HG02798 (cell line): Measurements from ENCODE around the gene MRPS34.
"Not testable (repeated sequence)": the region's sequence is repeated elsewhere in the genome, so short reads cannot be mapped to it uniquely, and the experiment has no call there.

Experiments used
- ATAC-seq: cut with Tn5 transposase; IDR thresholded peaks from one replicate; pipeline ENCODE4 v1.9.1; 2021; ENCODE audit warnings: mild to moderate bottlenecking; ENCODE audit not compliant: unreplicated experiment, poor library complexity

MRPS34 gene

DNA sequence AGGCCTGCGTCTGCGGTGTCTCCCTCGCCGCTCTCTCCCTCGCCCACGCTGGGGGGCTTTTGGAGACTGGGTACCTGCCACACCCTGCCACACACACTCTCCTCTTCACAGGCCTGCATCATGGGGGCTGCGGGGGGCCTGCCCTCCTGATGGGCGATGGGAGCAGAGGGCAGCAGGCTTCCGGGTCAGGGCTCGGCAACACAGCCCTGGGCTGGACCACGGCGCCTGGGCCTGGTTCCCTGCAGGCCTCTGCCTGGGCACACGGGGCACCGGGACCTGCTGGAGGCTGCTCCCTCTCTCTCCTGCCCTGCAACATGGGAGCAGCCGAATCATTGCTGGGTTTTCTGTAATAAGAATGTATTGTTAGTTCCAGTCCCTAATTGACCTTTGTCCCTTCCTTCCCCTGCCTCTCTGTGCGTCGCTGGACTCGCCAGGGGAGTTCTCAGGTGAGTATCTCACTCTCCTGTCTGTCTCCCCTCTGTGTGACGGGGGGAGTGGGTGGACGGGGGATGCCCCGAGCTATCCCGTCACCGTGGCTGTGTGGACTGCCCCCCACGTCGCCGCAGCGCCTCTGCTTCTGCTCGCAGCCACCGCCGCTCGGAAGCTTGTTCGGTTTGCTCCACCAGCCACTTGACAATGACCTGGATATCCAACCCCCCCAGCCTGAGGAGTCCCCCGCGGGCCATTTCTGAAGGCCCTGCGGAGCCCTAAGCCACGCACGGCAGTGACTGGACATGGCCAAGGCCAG is 15.0 kb downstream of the MRPS34 start:
- no peak for ATAC-seq

DNA sequence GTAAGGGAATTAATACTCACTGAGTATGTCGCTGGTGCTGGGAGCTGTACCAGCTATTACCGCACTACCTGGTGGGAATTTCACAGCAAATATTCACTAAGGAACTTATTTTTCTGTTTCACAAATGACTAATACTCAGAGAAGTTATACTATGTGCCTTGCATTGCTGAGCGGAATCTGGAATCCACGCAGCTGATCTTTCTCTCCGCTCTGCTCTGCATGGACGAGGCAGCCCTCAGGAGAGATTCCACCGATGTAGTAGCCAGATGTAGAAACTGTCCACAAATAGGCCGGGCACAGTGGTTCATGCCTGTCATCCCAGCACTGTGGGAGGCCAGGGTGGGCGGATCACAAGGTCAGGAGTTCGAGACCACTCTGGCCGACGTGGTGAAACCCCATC is 18.7 kb downstream of the MRPS34 start:
- ATAC-seq = no peak

- ATAC-seq = no peak
Measured at GRCh38 chr16:1752853-1753252, 20.1 kb downstream of the MRPS34 start.

DNA sequence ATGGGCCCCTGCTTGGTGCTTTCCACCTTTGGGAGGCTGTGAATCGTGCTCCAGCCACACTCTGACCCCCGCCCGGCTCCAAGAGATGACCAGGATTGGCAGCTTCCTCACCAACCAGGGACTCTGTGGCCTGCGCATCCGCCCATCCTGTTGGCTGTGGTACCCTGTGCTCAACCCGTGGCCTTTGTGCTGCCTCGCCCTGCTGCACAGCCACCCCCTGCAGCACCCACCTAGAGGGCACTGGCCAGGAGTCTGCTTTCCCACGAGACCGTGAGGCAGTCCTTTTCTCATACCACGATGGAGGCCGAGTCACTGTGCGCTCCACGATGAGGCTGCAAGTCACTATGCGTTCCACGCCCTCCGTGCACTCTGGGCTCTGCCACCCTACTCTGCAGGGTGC is 21.0 kb downstream of the MRPS34 start:
- ATAC-seq = no peak

DNA sequence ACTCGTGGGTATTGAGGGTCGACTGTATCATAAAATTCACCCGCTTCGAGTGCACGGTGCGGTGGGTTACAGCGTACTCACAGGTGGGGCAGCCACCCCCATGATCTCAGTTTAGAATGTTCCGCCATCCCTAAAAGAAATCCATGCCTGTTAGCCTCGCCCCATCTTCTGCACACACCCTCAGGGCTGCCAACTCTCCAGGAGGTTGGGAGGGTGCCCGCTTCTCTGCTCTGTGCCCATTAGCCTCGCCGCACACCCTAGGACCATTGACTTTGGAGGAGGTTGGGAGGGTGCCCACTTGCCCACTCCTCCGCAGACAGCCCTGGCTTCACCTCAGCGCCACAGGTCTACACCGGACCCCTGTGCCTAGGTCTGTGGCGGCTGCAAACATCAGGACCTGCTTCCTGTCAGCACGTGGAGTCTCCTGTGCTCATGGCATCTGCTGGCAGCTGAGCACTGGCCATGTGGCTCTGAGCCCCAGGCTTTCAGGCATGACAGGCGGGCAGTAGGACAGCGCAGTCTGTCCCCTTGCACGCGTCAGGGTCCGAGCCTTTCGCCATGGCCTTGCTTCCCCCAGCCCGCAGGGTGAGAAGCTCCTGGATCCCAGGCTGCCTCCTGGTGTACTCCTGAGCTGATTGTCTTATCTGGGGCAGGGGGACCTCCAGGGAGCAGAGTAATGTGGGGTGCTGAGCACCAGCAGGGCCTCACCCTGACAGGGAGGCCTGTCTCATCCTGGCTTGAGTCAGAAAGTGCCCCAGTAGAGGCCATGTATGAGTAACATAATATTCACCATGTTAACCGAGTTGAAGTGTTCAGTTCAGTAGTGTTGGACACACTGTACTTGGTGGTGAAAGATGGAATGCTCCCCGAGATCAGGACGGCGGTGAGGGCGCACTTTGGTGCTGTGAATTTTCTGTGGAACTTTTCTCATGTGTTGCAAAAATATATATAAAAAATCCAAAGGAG is 23.5 kb downstream of the MRPS34 start:
- ATAC-seq = no peak

DNA sequence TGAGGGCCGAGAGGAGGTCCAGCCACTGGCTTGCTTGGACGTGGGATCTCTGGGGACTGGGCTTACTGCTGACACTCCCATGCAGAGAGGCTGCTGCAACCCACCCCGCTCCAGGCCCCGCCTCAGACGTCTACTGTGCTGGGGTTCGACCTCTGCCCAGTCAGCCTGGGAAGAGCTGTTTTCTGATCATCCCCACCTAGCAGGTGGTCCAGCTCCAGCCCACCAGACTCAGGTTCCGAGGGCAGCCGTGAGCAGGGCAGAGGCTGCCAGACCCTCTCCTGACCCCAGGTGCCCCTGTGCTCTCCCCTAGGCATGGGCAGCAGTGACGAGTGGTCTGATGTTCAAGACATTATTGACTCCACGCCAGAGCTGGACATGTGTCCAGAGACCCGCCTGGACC is 25.0 kb downstream of the MRPS34 start:
- no peak for ATAC-seq

DNA sequence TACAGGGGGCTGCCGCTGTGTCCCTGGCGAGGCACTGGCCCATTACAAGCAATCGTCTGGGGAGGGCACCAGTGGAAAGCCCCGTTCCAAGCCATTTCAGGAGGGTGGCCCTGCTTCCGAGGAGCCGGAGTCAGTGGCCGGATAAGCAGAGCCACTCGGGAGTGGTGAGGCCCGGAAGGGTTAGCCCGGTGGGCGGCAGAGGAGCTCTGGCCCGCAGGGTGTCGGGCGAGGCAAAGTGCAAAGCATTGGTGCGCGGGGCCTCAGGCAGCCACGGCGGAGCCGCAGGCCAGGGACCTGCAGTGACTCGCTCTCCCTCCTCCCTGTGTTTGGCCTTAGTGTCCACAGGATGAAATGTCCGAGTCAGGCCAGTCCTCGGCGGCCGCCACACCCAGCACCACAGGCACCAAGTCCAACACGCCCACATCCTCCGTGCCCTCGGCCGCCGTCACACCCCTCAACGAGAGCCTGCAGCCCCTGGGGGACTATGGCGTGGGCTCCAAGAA is 26.2 kb downstream of the MRPS34 start:
- ATAC-seq = no peak

DNA sequence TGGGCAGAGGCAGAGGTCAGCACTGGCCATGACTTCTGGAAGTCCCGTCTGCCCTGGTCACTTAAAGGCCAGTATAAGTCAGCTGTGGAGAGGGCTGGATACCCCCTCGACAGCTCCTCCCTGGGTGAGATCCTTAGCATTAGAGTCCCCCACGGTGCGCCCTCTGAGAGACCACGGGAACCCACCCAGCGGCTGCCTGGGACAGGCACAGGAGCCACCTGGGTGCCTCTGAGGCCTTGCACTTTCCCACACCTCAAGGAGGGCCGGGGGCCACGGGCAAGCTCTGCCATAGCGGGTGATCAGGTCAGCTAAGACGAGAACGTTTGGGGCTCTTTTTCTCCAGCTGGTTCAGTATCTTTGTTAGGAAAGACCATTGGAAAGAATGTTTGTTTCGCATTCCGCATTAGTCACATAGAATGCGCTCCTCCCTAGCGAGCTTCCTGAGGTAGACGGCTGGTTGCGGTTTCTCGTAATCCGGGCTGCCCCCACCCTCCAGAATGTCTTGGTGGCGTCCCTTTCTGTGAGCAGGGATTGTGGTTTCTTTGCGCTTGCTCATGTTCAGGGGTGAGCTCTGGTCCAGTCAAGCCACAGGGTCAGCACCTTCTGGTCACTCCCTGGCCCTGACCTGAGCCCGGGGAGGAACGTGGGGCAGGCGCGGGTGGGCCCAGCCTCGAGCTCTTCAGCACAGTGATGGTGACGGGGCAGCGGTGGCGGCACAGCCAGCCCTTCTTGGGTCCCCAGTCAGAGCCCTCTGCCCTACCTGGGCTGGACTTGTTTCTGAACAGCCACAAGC is 26.8 kb downstream of the MRPS34 start:
- ATAC-seq = no peak

DNA sequence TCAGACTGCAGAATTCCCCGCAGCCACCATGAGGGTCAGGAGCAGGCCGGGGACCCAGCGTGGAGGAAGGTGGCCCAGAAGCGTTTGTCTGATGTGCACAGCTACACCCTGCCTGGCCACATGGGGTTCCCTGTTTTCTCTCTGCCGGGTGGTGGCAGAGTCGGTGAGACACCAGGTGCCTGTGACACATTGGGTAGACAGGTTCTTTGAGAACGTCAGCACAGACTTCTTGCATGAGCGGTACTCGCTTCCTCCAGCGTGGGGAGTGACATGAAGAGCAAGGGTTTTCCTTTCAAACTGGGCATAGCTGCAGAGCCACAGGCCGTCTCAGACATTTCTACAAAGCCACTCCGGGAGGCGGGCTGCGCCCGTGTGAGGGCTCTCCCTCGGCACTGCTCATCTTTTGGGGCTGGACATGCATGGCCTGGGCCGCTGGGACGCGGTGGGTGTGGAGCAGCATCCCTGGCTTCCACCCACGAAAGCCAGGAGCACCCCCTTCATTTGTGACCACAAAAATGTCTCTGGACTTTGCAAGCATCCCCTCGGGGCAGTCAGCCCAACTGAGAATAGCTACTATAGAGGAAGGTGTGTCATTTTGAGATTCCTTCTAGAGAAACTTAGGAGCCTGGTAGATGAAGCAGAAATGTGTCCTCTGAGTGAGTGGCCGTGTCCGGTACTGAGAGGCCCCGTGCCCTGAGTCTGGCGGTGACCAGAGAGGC is 27.6 kb downstream of the MRPS34 start:
- no peak for ATAC-seq

GRCh38 chr16:1744338-1744840 is 28.5 kb downstream of the MRPS34 start:
- no peak for ATAC-seq

GRCh38 chr16:1743376-1744337 is 29.3 kb downstream of the MRPS34 start:
- no peak for ATAC-seq

- no peak for ATAC-seq
Measured at GRCh38 chr16:1741553-1742165, 31.3 kb downstream of the MRPS34 start.

GRCh38 chr16:1740781-1741490 is 32.0 kb downstream of the MRPS34 start:
- no peak for ATAC-seq

DNA sequence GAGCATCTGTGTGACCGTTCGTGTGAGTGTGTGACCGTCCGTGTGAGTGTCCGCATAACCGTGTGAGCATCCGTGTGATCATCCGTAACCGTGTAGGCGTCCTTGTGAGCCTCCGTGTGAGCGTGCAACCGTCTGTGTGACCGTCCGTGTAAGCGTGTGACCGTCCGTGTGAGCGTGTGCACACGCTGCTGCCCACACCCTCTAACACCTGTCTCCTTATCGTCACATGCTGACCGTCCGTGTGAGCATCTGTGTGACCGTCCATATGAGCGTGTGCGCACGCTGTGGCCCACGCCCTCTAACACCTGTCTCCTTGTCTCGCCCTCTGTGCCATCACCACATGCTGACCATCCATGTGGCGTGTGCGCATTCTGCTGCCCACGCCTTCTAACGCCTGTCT is 32.7 kb downstream of the MRPS34 start:
- ATAC-seq = no peak

GRCh38 chr16:1734816-1735215 is 38.1 kb downstream of the MRPS34 start:
- no peak for ATAC-seq

DNA sequence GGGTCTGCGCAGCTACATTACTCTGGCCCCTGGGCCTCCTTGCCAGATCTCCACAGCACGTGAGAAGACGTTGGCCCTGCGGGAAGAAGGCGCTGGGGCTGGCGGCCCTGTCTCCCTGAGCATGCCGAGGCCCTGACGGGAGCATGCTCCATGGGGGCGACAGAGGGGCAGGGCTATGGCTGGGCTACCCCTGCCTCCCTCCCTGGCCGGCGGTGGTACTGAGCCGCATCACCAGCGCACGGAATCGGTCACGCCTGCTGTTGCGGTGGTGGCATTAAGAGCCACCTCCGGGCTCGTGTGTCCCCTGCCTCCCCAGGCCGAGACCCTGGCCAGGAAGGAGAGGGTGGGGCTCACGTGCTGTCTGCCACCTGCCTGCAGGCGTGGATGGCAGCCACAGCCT is 38.8 kb downstream of the MRPS34 start:
- no peak for ATAC-seq

- ATAC-seq = not testable (repeated sequence)
Measured at GRCh38 chr16:1732551-1732987, 40.4 kb downstream of the MRPS34 start.
